Measurements from ENCODE around the gene VAV2. TPM values are rescaled to one million over a fixed set of nuclear protein-coding genes. Genes with fewer than 3 reads are reported as not detected.
"Not testable (repeated sequence)": the region's sequence is repeated elsewhere in the genome, so short reads cannot be mapped to it uniquely, and the experiment has no call there.

VAV2 gene
- total and polyA plus RNA-seq, 4 donors: 4.9 to 26.4 (median 17.0) TPM

GRCh38 chr9:133750982-133751649 lies 241.0 kb downstream of the VAV2 start:
- Histone ChIP-seq H3K9me3 (ENCODE audit: control insufficient read depth in 4 of 4, low read length in 3 of 4) (no peaks in the 10 kb centered on the region), H3K9ac (ENCODE audit: low read depth in 1 of 2, low read length in 2 of 2) (no peak overlapping the region), H3K27me3 (ENCODE audit: control insufficient read depth in 4 of 4, insufficient read depth in 4 of 4, low read length in 3 of 4) (no peaks in the 10 kb centered on the region), H3K4me3 (ENCODE audit: low read depth in 1 of 3, low read length in 3 of 3) (no peak overlapping the region), H3K36me3 (ENCODE audit: control insufficient read depth in 4 of 4, insufficient read depth in 3 of 4, low read depth in 1 of 4, low read length in 3 of 4) (no peaks in the 10 kb centered on the region), H3K4me1 (ENCODE audit: control insufficient read depth in 4 of 4, insufficient read depth in 4 of 4, low read length in 3 of 4) (peaks cover 0 to 8% (median 1%) of the 10 kb centered on the region in 4 donors), H3K27ac (ENCODE audit: low read depth in 1 of 2, low read length in 2 of 2) (no peak overlapping the region)
- TF ChIP-seq YY1 (IDR thresholded peaks at IDR 0.05): no peak
- peak; percentile 34 for TF ChIP-seq REST (IDR thresholded peaks at IDR 0.05)
- WGBS: 92% methylated on average over 9 of the region's 9 CpGs
- peak; percentile 30 for DNase-seq (ENCODE audit: low spot score)

DNA sequence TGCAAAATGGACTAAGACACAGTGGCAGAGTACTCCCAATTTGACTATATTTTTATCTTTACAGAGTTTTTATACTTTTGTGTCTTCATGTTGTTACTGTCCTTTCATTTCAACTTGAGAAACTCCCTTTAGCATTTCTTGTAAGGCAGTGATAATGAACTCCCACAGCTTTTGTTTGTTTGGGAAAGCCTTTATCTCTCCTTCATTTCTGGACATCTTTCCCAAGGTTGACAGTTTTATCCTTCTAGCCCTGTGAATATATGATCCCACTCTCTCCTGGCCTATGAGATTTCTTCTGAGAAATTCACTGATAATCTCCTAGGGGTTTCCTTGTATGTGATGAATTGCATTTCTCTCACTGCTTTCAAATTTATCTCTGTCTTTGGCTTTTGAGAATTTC lies 244.8 kb downstream of the VAV2 start:
- H3K27ac ChIP-seq (ENCODE audit: low read depth in 1 of 2, low read length in 2 of 2): no peak overlapping the region
- H3K4me1 ChIP-seq (ENCODE audit: control insufficient read depth in 4 of 4, insufficient read depth in 4 of 4, low read length in 3 of 4): peaks cover 13 to 21% (median 18%) of the 10 kb centered on the region in 4 donors
- no peaks in the 10 kb centered on the region for H3K9me3 ChIP-seq (ENCODE audit: control insufficient read depth in 4 of 4, low read length in 3 of 4)
- no peak overlapping the region for H3K9ac ChIP-seq (ENCODE audit: low read depth in 1 of 2, low read length in 2 of 2)
- no peaks in the 10 kb centered on the region for H3K36me3 ChIP-seq (ENCODE audit: control insufficient read depth in 4 of 4, insufficient read depth in 3 of 4, low read depth in 1 of 4, low read length in 3 of 4)
- no peak overlapping the region for H3K4me3 ChIP-seq (ENCODE audit: low read depth in 1 of 3, low read length in 3 of 3)
- DNase-seq (ENCODE audit: low spot score): no peak
- no peaks in the 10 kb centered on the region for H3K27me3 ChIP-seq (ENCODE audit: control insufficient read depth in 4 of 4, insufficient read depth in 4 of 4, low read length in 3 of 4)
- TF ChIP-seq FOXA2 (IDR thresholded peaks at IDR 0.05) (no peak), YY1 (IDR thresholded peaks at IDR 0.05) (no peak), GABPA (IDR thresholded peaks at IDR 0.05 in 1 of 2, conservative IDR thresholded peaks at IDR 0.05 in 1 of 2) (no peak), JUND (IDR thresholded peaks at IDR 0.05) (no peak), FOXA1 (IDR thresholded peaks at IDR 0.05) (no peak), RXRA (IDR thresholded peaks at IDR 0.05) (no peak), EGR1 (IDR thresholded peaks at IDR 0.05; ENCODE audit: low read depth in 2 of 2) (no peak), NR2F2 (IDR thresholded peaks at IDR 0.05) (no peak), SP1 (IDR thresholded peaks at IDR 0.05) (no peak), MAX (IDR thresholded peaks at IDR 0.05) (no peak), CTCF (IDR thresholded peaks at IDR 0.05; ENCODE audit: low read depth, low read length, missing input control) (no peak), REST (IDR thresholded peaks at IDR 0.05) (no peak), RAD21 (IDR thresholded peaks at IDR 0.05) (no peak), TAF1 (conservative IDR thresholded peaks at IDR 0.05) (no peak), HNF4G (IDR thresholded peaks at IDR 0.05) (no peak)
- TF ChIP-seq, protein P1, sequence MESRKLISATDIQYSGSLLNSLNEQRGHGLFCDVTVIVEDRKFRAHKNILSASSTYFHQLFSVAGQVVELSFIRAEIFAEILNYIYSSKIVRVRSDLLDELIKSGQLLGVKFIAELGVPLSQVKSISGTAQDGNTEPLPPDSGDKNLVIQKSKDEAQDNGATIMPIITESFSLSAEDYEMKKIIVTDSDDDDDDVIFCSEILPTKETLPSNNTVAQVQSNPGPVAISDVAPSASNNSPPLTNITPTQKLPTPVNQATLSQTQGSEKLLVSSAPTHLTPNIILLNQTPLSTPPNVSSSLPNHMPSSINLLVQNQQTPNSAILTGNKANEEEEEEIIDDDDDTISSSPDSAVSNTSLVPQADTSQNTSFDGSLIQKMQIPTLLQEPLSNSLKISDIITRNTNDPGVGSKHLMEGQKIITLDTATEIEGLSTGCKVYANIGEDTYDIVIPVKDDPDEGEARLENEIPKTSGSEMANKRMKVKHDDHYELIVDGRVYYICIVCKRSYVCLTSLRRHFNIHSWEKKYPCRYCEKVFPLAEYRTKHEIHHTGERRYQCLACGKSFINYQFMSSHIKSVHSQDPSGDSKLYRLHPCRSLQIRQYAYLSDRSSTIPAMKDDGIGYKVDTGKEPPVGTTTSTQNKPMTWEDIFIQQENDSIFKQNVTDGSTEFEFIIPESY (IDR thresholded peaks at IDR 0.05): no peak

- not testable (repeated sequence) for H3K4me3 ChIP-seq (ENCODE audit: low read depth in 1 of 3, low read length in 3 of 3); H3K36me3 ChIP-seq (ENCODE audit: control insufficient read depth in 4 of 4, insufficient read depth in 3 of 4, low read depth in 1 of 4, low read length in 3 of 4); H3K27ac ChIP-seq (ENCODE audit: low read depth in 1 of 2, low read length in 2 of 2); DNase-seq (ENCODE audit: low spot score); H3K9ac ChIP-seq (ENCODE audit: low read depth in 1 of 2, low read length in 2 of 2); H3K27me3 ChIP-seq (ENCODE audit: control insufficient read depth in 4 of 4, insufficient read depth in 4 of 4, low read length in 3 of 4); H3K9me3 ChIP-seq (ENCODE audit: control insufficient read depth in 4 of 4, low read length in 3 of 4)
- H3K4me1 ChIP-seq (ENCODE audit: control insufficient read depth in 4 of 4, insufficient read depth in 4 of 4, low read length in 3 of 4): peaks cover 33 to 49% (median 40%) of the 10 kb centered on the region in 4 donors
- WGBS: 96% methylated on average over 28 of the region's 31 CpGs
These were observed 247.6 kb downstream of the VAV2 start for GRCh38 chr9:133744528-133744927.
